ENCODE measurements around the gene TINAG.

The TINAG gene, protein sequence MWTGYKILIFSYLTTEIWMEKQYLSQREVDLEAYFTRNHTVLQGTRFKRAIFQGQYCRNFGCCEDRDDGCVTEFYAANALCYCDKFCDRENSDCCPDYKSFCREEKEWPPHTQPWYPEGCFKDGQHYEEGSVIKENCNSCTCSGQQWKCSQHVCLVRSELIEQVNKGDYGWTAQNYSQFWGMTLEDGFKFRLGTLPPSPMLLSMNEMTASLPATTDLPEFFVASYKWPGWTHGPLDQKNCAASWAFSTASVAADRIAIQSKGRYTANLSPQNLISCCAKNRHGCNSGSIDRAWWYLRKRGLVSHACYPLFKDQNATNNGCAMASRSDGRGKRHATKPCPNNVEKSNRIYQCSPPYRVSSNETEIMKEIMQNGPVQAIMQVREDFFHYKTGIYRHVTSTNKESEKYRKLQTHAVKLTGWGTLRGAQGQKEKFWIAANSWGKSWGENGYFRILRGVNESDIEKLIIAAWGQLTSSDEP

GRCh38 chr6:54308289-54308985 is at the start of gene TINAG:
Gene TINAG, plus strand, starts transcription at chr6:54308441. Its CDS starts 110 bp downstream, at chr6:54308551.
- DNase-seq: no peak

GRCh38 chr6:54260025-54260424 is 48.2 kb upstream of the TINAG start:
- no peak for DNase-seq

DNA sequence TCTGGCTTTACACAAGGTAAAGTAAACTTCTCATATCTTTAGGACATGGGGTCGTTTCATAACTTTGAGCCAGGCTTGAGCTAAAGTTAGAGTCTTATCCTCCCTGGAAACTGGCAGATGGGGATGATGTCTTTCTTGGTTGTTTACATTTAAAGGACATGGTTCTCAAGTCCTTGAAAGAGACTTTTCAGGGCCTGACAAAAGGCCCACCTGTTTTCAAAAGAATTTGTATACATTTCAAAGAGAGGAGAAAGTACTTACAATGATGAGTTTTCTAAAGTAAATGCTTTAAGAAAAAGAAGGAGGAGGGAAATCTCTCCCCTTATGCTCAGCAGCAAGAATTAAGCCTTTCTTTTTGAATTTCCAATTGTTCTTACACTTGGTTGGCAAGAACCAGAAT is 45.7 kb upstream of the TINAG start:
- DNase-seq: no peak

DNA sequence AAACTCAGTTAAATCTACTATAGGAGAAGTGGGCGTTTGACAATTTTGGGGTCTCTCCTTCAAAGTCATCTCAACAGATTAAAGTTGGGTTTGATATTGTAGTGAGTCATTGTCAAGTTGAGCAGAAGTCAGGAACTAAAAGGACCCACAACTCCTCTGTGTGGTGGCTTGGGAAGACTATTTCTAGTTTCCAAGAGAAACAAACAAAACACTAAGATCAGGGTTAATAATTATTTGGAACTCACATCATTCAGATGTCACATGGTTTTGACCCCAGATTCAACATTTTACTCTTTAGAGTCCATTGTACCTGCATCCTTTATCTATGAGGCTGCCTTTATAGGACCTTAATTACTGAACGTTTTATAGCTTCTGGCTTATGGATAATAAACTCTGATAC is 45.3 kb upstream of the TINAG start:
- no peak for DNase-seq

DNA sequence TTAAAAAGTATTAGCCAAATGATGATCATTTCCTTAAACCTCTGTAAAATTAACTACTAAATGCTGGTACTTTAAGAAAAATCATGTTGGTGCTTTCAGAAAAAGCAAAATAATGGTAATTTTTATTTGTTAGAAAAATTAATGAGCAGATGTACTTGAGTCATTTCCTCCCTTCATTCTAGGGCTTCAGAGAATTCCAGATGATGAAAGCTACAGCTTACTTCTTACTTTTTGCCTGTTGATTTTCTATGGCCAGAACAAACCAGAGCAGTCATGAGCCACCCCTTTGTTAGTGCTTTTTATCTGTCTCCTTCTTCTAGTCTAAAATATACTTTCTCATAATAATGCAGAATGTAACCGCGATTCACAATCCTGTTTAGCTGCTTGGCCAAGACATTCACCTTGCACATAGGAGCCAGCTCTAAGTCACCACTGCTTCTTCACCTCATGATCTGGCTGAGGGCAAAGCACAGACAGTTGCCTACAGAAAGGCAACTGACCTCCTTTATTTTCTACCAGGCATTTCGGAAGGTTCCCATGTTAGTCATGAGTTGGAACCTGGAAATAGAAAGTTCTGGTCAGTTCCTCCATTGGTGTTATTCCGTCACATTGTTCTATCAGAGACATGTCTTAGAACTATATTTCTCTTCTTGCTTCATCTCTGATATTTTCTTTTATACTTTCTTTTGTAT is 43.5 kb upstream of the TINAG start:
- no peak for DNase-seq

GRCh38 chr6:54266400-54266923 is 41.8 kb upstream of the TINAG start:
- DNase-seq: no peak

DNA sequence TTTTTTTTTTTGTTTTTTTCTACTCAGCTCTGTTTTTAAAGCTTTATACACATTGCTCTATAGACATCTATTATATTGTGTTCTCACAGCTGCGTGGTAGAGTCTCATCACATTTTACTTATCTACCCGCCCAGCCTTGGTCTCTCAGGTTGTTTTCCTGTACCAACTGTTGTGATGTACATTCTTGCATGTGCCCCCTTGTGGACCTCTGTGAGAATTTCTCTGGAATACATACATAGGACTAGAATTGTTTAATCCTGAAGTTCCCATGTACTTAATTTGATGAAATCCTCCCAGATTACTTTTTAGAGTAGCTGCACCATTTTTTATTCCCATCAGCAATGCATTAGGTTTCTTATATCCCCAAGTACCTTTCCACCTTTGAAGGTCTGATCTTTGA is 40.4 kb upstream of the TINAG start:
- no peak for DNase-seq

DNA sequence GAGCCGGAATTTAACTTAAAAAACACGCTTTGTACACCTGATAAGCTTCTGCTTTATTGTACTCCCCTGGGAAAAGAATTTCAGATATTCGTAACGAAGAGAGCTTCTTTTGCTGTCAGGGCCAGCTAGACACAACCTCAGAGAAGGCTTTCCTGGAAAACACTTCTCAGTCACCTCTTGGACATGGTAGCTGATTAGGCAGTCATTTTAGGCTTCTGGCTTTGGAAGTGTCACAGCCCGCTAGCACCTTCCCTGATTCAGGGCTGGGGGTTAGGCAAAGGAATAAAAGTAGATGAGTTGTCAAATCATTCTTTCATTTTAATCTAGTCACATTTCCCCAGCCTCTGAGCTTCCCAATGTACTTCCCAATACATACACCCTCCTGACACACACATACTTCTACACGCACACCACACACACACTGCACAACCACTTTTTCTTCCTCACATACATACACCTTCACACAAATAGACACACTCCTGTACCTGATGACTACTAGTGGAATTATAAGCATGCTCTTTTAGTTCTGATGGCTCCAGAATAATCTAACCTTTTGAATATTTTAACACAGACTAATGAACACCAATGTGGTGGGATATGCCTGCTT is 34.9 kb upstream of the TINAG start:
- DNase-seq: no peak

GRCh38 chr6:54274383-54274782 is 33.9 kb upstream of the TINAG start:
- no peak for DNase-seq

GRCh38 chr6:54282186-54282585 is 26.1 kb upstream of the TINAG start:
- no peak for DNase-seq

GRCh38 chr6:54284161-54284860 is 23.9 kb upstream of the TINAG start:
- DNase-seq: no peak

GRCh38 chr6:54285595-54285994 is 22.6 kb upstream of the TINAG start:
- no peak for DNase-seq

GRCh38 chr6:54286141-54286540 is 22.1 kb upstream of the TINAG start:
- no peak for DNase-seq

- no peak for DNase-seq
Measured at GRCh38 chr6:54288474-54288873, 19.8 kb upstream of the TINAG start.

GRCh38 chr6:54289426-54289825 is 18.8 kb upstream of the TINAG start:
- DNase-seq: no peak

DNA sequence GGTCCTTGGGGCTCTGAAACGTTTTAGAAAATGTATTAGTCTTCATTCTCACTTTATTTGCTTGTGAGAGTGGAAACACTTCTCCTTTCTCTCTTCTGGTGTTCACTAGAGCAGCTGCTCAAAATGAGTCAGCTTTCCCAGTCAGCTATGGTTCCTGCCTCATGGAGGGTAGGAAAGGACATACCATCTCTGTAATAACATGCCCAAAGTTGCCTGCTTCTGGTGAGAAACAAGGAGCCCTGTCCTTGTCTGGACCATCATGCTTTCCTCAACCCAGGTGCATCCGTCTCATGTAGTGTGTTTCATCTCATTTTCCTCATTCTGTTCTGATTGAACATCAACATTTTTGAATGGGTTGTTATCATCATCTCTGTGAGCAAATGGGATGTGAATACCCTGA is 17.1 kb upstream of the TINAG start:
- DNase-seq: no peak

DNA sequence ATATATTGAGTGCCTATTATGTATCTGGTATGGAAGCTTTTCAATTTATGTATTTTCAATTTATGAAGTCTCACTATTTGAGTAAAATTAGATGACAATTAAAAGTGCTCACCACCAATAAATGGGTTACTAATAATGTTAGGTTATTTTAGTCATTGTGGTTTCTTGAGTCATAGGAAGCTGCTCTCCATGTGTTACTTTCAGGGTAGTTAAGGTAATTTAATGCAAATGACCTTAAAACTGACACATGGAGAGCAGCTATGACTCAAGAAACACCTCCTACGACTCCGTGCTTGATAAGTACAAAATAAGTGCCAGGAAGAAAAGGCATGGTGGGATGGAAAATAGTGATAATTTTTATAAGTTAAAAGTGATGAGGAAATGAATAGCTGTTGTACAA is 16.5 kb upstream of the TINAG start:
- no peak for DNase-seq

DNA sequence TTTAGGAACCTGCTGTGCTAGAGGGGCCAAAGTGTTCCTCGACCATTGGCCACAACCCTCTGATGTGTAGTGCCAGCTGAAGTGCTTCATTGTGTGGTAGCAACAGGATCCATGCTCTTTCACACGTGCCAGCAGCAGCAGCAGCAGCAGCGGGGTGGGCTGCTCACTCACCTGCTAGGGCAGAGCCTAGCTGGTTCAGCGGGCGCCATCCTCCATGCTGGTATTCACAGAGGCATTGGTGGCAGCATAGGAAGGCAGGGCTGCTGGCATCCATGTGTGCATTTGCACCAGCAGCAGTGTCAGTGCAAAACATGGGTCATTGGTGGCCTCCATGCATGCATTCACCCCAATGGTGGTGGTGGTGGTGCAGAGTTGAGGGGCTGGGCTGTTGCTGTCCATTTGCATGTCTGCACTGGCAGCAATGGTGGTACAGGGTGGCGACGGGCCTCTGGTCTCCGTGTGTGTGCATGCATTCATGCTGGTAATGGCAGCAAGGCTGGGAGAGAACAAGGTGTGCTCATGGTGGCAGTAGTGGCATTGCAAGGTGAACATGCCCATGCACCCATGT is 13.2 kb upstream of the TINAG start:
- no peak for DNase-seq

DNA sequence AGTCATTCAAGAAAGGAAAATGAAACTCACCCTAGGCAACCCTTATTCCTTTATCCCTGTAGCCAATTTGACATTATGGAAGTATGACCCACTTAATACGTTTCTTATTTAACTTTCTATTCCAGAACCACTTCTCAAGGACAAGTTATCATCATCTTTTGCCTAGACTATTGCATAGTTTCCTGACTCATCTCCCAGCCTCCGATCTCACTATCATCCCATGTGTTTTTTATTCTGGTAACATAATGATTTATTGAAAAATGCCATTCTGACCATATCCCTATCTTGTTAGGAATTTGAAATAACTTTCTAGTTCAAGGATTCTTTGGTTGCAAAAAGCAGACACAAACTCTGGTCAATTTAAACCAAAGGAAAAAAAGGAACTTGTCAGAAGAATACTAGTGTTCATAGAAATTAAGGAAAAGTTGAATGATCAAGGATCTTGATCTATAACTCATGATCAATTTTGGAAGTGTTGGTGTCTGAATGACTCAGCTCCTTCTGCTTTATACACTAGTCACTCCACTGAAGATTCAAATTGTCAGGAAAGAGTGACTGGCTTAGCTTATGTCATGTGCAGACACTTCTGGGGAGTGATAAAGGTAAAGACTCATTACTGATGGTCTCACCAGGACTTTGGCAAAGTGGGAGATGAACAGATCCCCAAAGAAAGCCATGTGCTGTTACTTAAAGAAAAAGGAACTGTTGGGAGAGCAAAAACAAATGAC is 8.5 kb upstream of the TINAG start:
- no peak for DNase-seq

DNA sequence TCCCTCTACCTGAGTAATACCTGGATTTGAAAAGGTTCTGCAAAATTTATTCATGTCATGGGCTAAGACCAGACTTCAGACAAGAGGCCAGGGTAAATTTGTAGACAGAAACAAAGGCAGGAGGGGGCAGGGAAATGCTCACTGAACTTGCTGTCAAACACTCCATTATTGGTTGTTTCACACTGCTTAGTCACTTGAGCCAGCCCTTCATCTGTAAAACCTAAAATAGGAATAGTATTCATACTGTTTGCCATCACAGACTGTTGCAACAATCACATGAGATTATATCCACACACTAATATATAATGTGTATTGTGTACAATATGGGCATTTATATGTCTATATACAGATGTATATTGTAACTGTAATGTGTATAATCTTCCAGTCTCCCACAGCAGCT is 6.5 kb upstream of the TINAG start:
- no peak for DNase-seq

DNA sequence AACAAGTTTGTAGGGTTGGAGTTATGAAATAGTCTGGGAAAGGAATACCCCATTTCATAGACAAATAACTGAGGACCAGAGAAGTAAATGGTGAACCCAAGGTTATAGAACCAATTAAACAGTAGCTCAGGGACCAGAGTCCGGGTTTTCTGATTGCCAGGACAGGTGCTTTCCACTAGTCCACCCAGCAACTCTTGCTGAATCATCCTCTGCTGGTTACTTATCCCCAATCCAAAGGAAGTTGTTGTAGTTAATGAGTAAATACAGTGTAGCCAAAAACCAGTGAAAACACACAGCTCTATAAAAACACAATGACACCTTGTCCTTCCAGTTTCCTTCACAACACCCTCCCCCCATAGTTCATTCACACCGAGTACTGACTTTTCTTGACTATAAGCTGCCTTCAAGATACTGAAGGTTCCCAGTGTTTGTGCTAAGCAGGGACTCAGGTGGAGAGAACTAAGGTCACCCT is 766 bp upstream of the TINAG start:
- DNase-seq: no peak
